ENCODE results near the gene RBM26. TPM values are rescaled to one million over a fixed set of nuclear protein-coding genes. Genes with fewer than 3 reads are reported as not detected.

The RBM26 gene
- total RNA-seq, 5 donors from 2014 or later (not counting 1 experiment from before 2014, with no cell fraction given), result 76.7 to 97.8 (median 77.9) TPM

DNA sequence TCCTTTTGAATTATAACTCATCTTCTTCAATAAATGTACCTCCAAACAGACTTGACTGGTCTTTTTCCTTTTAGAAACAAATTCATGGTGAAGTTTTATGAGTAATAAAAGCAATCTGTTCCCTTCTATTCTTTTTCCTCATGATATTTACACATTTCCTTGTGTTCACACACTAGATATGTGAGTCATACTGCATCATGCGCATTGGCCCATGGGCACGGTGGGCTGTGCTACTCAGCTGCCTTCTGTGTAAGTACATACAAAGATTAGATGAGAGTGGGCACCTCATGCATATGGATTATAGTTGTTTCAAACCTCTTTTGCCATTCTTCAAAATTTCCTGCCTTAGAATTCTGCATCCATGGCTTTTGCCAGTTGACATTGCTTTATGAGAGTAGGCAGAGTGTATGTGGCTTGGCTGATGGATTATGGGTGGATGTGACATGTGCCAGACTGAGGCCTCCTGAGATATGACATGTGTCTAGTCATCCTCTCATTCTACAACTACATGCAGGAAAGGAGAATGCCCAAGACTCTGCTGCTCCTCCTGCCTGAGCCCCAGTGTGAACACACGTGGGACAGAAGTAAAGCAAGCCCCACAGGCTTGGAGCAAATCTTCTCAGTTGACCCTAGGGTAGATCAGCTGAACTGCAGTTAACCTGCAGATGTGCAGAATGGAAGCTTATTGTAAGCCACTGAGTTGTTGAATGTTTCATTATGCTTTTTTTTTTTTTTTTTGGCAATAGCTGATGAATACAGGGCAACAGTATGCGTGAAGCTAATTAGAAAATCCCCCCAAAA is 109.9 kb downstream of the RBM26 start:
- Mint-ChIP-seq H3K4me1 (no peaks in the 10 kb centered on the region), H3K27me3 (peaks cover 13 to 18% of the 10 kb centered on the region in 2 donors), H3K36me3 (no peaks in the 10 kb centered on the region), H3K27ac (no peak overlapping the region), H3K9me3 (no peaks in the 10 kb centered on the region), H3K4me3 (no peak overlapping the region)
- Histone ChIP-seq H3K27ac (ENCODE audit: low read length) (no peak overlapping the region), H3K27me3 (replicated peaks in 1 of 2; ENCODE audit: control insufficient read depth in 2 of 2, extremely low read depth in 1 of 2, insufficient read depth in 2 of 2, low read length in 1 of 2) (peaks cover 0 to 8% of the 10 kb centered on the region in 2 experiments), H3K9me3 (no peaks in the 10 kb centered on the region), H3K4me3 (ENCODE audit: control insufficient read depth in 1 of 2, extremely low read depth in 1 of 2, low read length in 1 of 2) (no peak overlapping the region), H3K36me3 (ENCODE audit: control insufficient read depth in 2 of 2, extremely low read depth in 1 of 2, insufficient read depth in 1 of 2, low read length in 1 of 2) (no peaks in the 10 kb centered on the region), H3K4me1 (ENCODE audit: control insufficient read depth in 1 of 2, extremely low read depth in 1 of 2, insufficient read depth in 2 of 2, low read length in 2 of 2) (no peaks in the 10 kb centered on the region)
- ATAC-seq (replicated peaks in 1 of 4), result no peak
- POLR2A ChIA-PET, result no interaction called here
- CTCF ChIA-PET, result no interaction called here
- WGBS (ENCODE audit: insufficient coverage), result no CpG with 5 or more reads among the region's 4 CpGs
- DNase-seq, result no peak

DNA sequence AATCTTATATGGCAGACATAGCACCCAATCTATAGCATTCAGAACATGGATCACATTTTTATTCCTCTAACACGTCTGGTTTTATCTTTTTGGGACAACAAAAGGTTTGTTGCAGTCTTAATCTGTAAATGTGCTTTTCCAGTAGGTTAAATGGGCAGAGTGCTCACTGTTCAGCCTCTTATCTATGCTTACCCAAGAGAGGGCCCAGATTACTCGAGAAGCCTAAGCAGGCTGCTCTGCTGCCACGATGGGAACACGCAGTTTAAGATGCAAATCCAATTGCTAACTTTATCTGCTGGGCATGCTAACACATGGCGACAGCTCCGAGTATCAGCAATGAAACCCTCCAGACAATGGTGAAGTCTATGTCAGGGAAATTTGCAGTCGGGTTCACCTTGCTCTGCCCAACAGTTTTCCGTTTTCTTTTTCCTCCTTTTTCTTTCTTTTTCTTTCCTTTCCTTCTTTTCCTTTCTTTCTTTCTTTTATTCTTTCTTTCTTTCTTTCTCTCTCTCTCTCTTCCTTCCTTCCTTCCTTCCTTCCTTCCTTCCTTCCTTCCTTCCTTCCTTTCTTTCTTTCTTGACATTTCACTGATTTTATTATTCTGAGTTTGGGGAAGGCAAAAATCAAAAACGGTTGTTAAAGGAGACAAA is 115.3 kb downstream of the RBM26 start:
- ATAC-seq (replicated peaks in 1 of 4), result no peak
- Mint-ChIP-seq H3K9me3 (no peaks in the 10 kb centered on the region), H3K27ac (no peak overlapping the region), H3K27me3 (peaks cover 11 to 12% of the 10 kb centered on the region in 2 donors), H3K36me3 (no peaks in the 10 kb centered on the region), H3K4me1 (no peaks in the 10 kb centered on the region), H3K4me3 (no peak overlapping the region)
- WGBS (ENCODE audit: insufficient coverage), result 86% methylated on average over 5 of the region's 9 CpGs
- Histone ChIP-seq H3K27ac (ENCODE audit: low read length) (no peak overlapping the region), H3K27me3 (replicated peaks in 1 of 2; ENCODE audit: control insufficient read depth in 2 of 2, extremely low read depth in 1 of 2, insufficient read depth in 2 of 2, low read length in 1 of 2) (no peaks in the 10 kb centered on the region), H3K4me1 (ENCODE audit: control insufficient read depth in 1 of 2, extremely low read depth in 1 of 2, insufficient read depth in 2 of 2, low read length in 2 of 2) (no peaks in the 10 kb centered on the region), H3K4me3 (ENCODE audit: control insufficient read depth in 1 of 2, extremely low read depth in 1 of 2, low read length in 1 of 2) (no peak overlapping the region), H3K9me3 (no peaks in the 10 kb centered on the region), H3K36me3 (ENCODE audit: control insufficient read depth in 2 of 2, extremely low read depth in 1 of 2, insufficient read depth in 1 of 2, low read length in 1 of 2) (no peaks in the 10 kb centered on the region)
- ChIA-PET POLR2A (no interaction called here), CTCF (interaction anchor here in 1 of 2 donors (0.7 kb wide), 1 partner anchor 64 kb away, joined by 3 read pairs; no protein-coding TSS in a partner anchor)
- DNase-seq, result no peak

DNA sequence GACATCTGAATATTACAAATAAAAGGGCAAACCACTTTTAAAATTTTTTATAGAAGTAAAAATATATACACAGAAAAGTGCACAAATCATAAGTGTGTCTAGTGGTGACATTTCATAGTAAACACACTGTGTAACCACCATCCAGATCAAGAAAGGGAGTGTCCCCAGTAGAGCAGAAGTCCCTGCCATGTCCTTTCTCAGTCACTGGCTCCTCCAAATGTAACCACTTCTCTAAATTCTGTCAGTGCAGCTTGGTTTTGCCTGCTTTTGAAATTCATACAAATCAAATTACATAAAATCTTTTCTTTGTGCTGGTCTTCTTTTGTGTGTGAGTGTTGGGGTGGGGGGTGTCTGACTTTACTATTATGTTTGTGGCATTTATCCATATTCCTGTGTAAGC is 116.5 kb downstream of the RBM26 start:
- Histone ChIP-seq H3K9me3 (no peaks in the 10 kb centered on the region), H3K4me1 (ENCODE audit: control insufficient read depth in 1 of 2, extremely low read depth in 1 of 2, insufficient read depth in 2 of 2, low read length in 2 of 2) (no peaks in the 10 kb centered on the region), H3K27me3 (replicated peaks in 1 of 2; ENCODE audit: control insufficient read depth in 2 of 2, extremely low read depth in 1 of 2, insufficient read depth in 2 of 2, low read length in 1 of 2) (peaks cover 0 to 1% of the 10 kb centered on the region in 2 experiments), H3K36me3 (ENCODE audit: control insufficient read depth in 2 of 2, extremely low read depth in 1 of 2, insufficient read depth in 1 of 2, low read length in 1 of 2) (no peaks in the 10 kb centered on the region), H3K27ac (ENCODE audit: low read length) (no peak overlapping the region), H3K4me3 (ENCODE audit: control insufficient read depth in 1 of 2, extremely low read depth in 1 of 2, low read length in 1 of 2) (no peak overlapping the region)
- Mint-ChIP-seq H3K4me1 (no peaks in the 10 kb centered on the region), H3K27ac (no peak overlapping the region), H3K9me3 (no peaks in the 10 kb centered on the region), H3K4me3 (no peak overlapping the region), H3K36me3 (no peaks in the 10 kb centered on the region), H3K27me3 (peaks cover 8 to 10% of the 10 kb centered on the region in 2 donors)
- ATAC-seq (replicated peaks in 1 of 4), result no peak
- no peak for DNase-seq
- ChIA-PET CTCF (no interaction called here), POLR2A (no interaction called here)

DNA sequence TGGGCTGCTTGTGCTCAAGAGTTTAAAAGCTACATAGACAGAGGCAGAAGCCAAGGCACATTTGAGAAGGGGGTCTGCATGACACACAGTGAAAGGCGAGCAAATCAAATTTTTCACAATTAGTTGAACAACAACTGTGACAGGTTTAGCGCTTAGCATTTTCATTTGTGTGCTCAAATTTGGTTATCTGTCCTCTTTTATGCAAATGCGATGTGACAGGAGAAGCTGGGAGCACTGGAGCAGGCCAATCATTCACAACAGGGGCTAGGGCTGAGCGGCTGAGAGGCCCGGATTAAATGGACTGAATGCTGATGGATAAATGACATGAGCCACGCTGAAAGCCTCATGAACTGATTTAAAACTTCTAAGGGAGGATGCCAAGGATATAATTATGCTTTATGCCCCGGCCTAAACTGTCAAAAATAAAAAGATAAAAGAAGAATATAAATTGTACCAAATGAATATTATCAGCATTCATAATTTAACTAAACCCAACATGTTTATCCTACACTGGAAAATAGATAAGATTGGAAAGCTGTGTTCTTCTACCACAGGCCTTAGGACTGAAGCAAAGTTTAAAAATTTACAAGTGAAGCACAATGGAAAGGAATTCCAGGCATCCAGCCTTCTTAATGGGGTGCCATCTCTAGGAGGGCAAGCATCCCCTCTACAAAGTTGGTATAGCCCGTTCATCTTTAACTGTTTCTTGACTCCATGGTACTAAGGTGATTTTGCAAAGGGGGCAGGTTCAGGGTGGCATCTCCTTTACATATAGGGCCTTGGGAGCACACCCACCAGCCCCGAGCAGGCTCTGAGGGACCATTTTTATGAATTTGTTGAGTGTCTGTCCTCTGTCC is 117.9 kb downstream of the RBM26 start:
- Histone ChIP-seq H3K9me3 (no peaks in the 10 kb centered on the region), H3K27ac (ENCODE audit: low read length) (no peak overlapping the region), H3K4me3 (ENCODE audit: control insufficient read depth in 1 of 2, extremely low read depth in 1 of 2, low read length in 1 of 2) (no peak overlapping the region), H3K27me3 (replicated peaks in 1 of 2; ENCODE audit: control insufficient read depth in 2 of 2, extremely low read depth in 1 of 2, insufficient read depth in 2 of 2, low read length in 1 of 2) (peaks cover 0 to 3% of the 10 kb centered on the region in 2 experiments), H3K4me1 (ENCODE audit: control insufficient read depth in 1 of 2, extremely low read depth in 1 of 2, insufficient read depth in 2 of 2, low read length in 2 of 2) (no peaks in the 10 kb centered on the region), H3K36me3 (ENCODE audit: control insufficient read depth in 2 of 2, extremely low read depth in 1 of 2, insufficient read depth in 1 of 2, low read length in 1 of 2) (no peaks in the 10 kb centered on the region)
- Mint-ChIP-seq H3K4me3 (no peak overlapping the region), H3K27me3 (peaks cover 6 to 7% of the 10 kb centered on the region in 2 donors), H3K9me3 (no peaks in the 10 kb centered on the region), H3K4me1 (no peaks in the 10 kb centered on the region), H3K27ac (no peak overlapping the region), H3K36me3 (no peaks in the 10 kb centered on the region)
- DNase-seq (no peak), ATAC-seq (replicated peaks in 1 of 4) (no peak)
- CTCF ChIA-PET, result no interaction called here
- 92% methylated on average over 4 of the region's 9 CpGs for whole genome bisulfite sequencing (ENCODE audit: insufficient coverage)
- POLR2A ChIA-PET, result no interaction called here

DNA sequence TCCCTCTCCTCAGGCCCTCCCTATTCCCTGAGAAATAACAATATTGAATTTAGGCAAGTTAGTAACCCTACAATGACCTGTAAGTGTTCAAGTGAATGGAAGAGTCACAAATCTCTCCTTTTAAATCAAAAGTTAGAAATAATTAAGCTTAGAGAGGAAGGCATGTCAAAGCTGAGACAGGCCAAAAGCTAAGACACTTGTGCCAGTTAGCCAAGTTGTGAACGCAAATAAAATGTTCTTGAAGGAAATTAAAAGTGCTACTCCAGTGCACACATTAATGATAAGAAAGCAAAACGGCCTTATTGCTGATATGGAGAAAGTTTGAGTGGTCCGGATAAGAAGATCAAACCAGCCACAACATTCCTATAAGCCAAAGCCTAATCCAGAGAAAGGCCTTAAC is 120.9 kb downstream of the RBM26 start:
- POLR2A ChIA-PET, result no interaction called here
- peaks cover 0 to 3% of the 10 kb centered on the region in 2 experiments for H3K27me3 ChIP-seq (replicated peaks in 1 of 2; ENCODE audit: control insufficient read depth in 2 of 2, extremely low read depth in 1 of 2, insufficient read depth in 2 of 2, low read length in 1 of 2)
- DNase-seq, result no peak
- H3K36me3 ChIP-seq (ENCODE audit: control insufficient read depth in 2 of 2, extremely low read depth in 1 of 2, insufficient read depth in 1 of 2, low read length in 1 of 2), result no peaks in the 10 kb centered on the region
- no peak overlapping the region for H3K27ac ChIP-seq (ENCODE audit: low read length)
- no peaks in the 10 kb centered on the region for H3K9me3 ChIP-seq
- Mint-ChIP-seq H3K9me3 (no peaks in the 10 kb centered on the region), H3K4me3 (no peak overlapping the region), H3K27me3 (peaks cover 2 to 7% of the 10 kb centered on the region in 2 donors), H3K27ac (no peak overlapping the region), H3K36me3 (no peaks in the 10 kb centered on the region), H3K4me1 (no peaks in the 10 kb centered on the region)
- no CpG with 5 or more reads among the region's 3 CpGs for WGBS (ENCODE audit: insufficient coverage)
- H3K4me1 ChIP-seq (ENCODE audit: control insufficient read depth in 1 of 2, extremely low read depth in 1 of 2, insufficient read depth in 2 of 2, low read length in 2 of 2), result no peaks in the 10 kb centered on the region
- no peak for ATAC-seq (replicated peaks in 1 of 4)
- CTCF ChIA-PET, result no interaction called here
- H3K4me3 ChIP-seq (ENCODE audit: control insufficient read depth in 1 of 2, extremely low read depth in 1 of 2, low read length in 1 of 2), result no peak overlapping the region

DNA sequence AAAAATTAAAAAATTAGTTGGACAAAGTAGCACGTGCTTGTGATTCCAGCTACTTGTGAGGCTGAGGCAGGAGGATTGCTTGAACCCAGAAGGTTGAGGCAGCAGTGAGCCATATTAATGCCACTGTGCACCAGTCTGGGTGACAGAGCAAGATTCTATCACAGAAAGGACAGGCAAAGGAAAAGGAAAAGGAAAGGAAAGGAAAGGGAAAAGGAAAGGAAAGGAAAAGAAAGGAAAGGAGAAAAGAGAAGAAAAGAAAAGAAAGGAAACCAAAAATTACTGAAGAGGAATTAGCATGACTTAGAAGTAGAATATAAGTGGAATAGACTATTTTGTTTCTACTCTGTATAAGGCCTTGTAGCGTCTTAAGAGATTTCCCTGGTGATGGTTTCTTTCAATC is 122.3 kb downstream of the RBM26 start:
- H3K27ac Mint-ChIP-seq, result no peak overlapping the region

More for the DNA sequence above, 122.3 kb downstream of the RBM26 start:
- no peak for DNase-seq
- WGBS (ENCODE audit: insufficient coverage), result 91% methylated on average over 1 of the region's 2 CpGs
- Histone ChIP-seq H3K9me3 (no peaks in the 10 kb centered on the region), H3K4me1 (ENCODE audit: control insufficient read depth in 1 of 2, extremely low read depth in 1 of 2, insufficient read depth in 2 of 2, low read length in 2 of 2) (no peaks in the 10 kb centered on the region), H3K4me3 (ENCODE audit: control insufficient read depth in 1 of 2, extremely low read depth in 1 of 2, low read length in 1 of 2) (no peak overlapping the region), H3K36me3 (ENCODE audit: control insufficient read depth in 2 of 2, extremely low read depth in 1 of 2, insufficient read depth in 1 of 2, low read length in 1 of 2) (no peaks in the 10 kb centered on the region), H3K27ac (ENCODE audit: low read length) (no peak overlapping the region), H3K27me3 (replicated peaks in 1 of 2; ENCODE audit: control insufficient read depth in 2 of 2, extremely low read depth in 1 of 2, insufficient read depth in 2 of 2, low read length in 1 of 2) (peaks cover 0 to 3% of the 10 kb centered on the region in 2 experiments)
- no peaks in the 10 kb centered on the region for H3K4me1 Mint-ChIP-seq
- no peak for ATAC-seq (replicated peaks in 1 of 4)
- peaks cover 2 to 7% of the 10 kb centered on the region in 2 donors for H3K27me3 Mint-ChIP-seq
- ChIA-PET CTCF (no interaction called here), POLR2A (no interaction called here)
- no peak overlapping the region for H3K4me3 Mint-ChIP-seq
- H3K36me3 Mint-ChIP-seq, result no peaks in the 10 kb centered on the region
- no peaks in the 10 kb centered on the region for H3K9me3 Mint-ChIP-seq
